Neural cell (in vitro differentiated cells): ENCODE results near the gene MYO9B. TPM values are rescaled to one million over a fixed set of nuclear protein-coding genes. Genes with fewer than 3 reads are reported as not detected.

ENCODE experiments used
- H2AFZ ChIP-seq: fragments of 200-600, 300-800 bp; sonication (generic), shearing (Covaris generic); 2 replicates; pipeline ENCODE4 v1.6.0; 2014; ENCODE audit warnings: low read depth, mild to moderate bottlenecking, antibody characterized with exemption, low read length, moderate library complexity
- H3F3A ChIP-seq: fragments of 200-600 bp; shearing (Covaris generic); 2 replicates; pipeline ENCODE4 v1.6.1; 2016; ENCODE audit warnings: mild to moderate bottlenecking, moderate library complexity, mixed read lengths, antibody characterized with exemption, low read length; ENCODE audit not compliant: insufficient read depth, poor library complexity, severe bottlenecking
- H3K27ac ChIP-seq: fragments of 200-600, 300-800 bp; sonication (generic), shearing (Covaris generic); 2 replicates; pipeline ENCODE4 v1.5.1; 2014; ENCODE audit warnings: mild to moderate bottlenecking, low read length, moderate library complexity
- H3K27me3 ChIP-seq: fragments of 300-800, 200-600 bp; sonication (generic), shearing (Covaris generic); 2 replicates; pipeline ENCODE4 v1.6.0; 2014; ENCODE audit warnings: mild to moderate bottlenecking, low read depth, low read length, moderate library complexity; ENCODE audit not compliant: insufficient read depth
- H3K36me3 ChIP-seq: fragments of 300-800, 200-600 bp; sonication (generic), shearing (Covaris generic); 2 replicates; pipeline ENCODE4 v1.5.1; 2014; ENCODE audit warnings: mild to moderate bottlenecking, antibody characterized with exemption, low read length, moderate library complexity; ENCODE audit not compliant: insufficient read depth
- H3K4me2 ChIP-seq: fragments of 300-800, 200-600 bp; sonication (generic), shearing (Covaris generic); 2 replicates; pipeline ENCODE4 v1.6.0; 2014; ENCODE audit warnings: mild to moderate bottlenecking, low read length
- H3K4me3 ChIP-seq: fragments of 300-800, 200-600 bp; sonication (generic), shearing (Covaris generic); 2 replicates; pipeline ENCODE4 v1.5.1; 2014; ENCODE audit warnings: mild to moderate bottlenecking, low read length, moderate library complexity
- H3K79me2 ChIP-seq: fragments of 200-600 bp; shearing (Covaris generic); replicated peaks from 2 replicates; pipeline ENCODE4 v1.6.0; 2014; ENCODE audit warnings: mild to moderate bottlenecking, low read length, moderate library complexity; ENCODE audit not compliant: insufficient read depth
- H3K9ac ChIP-seq: fragments of 300-800, 200-600 bp; sonication (generic), shearing (Covaris generic); 2 replicates; pipeline ENCODE4 v1.6.1; 2016; ENCODE audit warnings: mild to moderate bottlenecking, low read length, mixed read lengths
- H3K9me2 ChIP-seq: fragments of 200-600 bp; shearing (Covaris generic); 2 replicates; pipeline ENCODE4 v1.6.1; 2016; ENCODE audit warnings: mild to moderate bottlenecking, low read length, mixed read lengths; ENCODE audit not compliant: insufficient read depth
- H3K9me3 ChIP-seq: fragments of 200-600, 300-800 bp; sonication (generic), shearing (Covaris generic); 2 replicates; pipeline ENCODE4 v1.6.1; 2016; ENCODE audit warnings: mild to moderate bottlenecking, mixed run types, low read length, moderate library complexity, mixed read lengths
- H4K20me1 ChIP-seq: fragments of 200-600 bp; shearing (Covaris generic); 2 replicates; pipeline ENCODE4 v1.6.1; 2016; ENCODE audit warnings: mild to moderate bottlenecking, mixed run types; ENCODE audit not compliant: insufficient read depth
- CTCF ChIP-seq: fragments of 450-650 bp; IDR thresholded peaks from 2 replicates; pipeline ENCODE4 v1.5.1; 2014; ENCODE audit warnings: antibody characterized with exemption, mild to moderate bottlenecking, moderate library complexity; ENCODE audit not compliant: poor library complexity, severe bottlenecking
- EP300 ChIP-seq: fragments of 450-650 bp; conservative IDR thresholded peaks from 2 replicates; pipeline ENCODE4 v1.6.1; 2014; ENCODE audit warnings: antibody characterized with exemption, mild to moderate bottlenecking, moderate library complexity; ENCODE audit not compliant: poor library complexity, severe bottlenecking
- EZH2 ChIP-seq: fragments of 200-600, 300-800 bp; shearing (Covaris generic), sonication (generic); IDR thresholded peaks from 2 replicates; pipeline ENCODE4 v1.6.1; 2014; ENCODE audit warnings: antibody characterized with exemption, low read length, borderline replicate concordance, mild to moderate bottlenecking; ENCODE audit not compliant: insufficient read depth, poor library complexity, severe bottlenecking
- MXI1 ChIP-seq: fragments of 450-650 bp; conservative IDR thresholded peaks from 2 replicates; pipeline ENCODE4 v1.6.1; 2014; ENCODE audit warnings: antibody characterized with exemption, mild to moderate bottlenecking; ENCODE audit not compliant: poor library complexity, severe bottlenecking
- POLR2AphosphoS5 ChIP-seq: IDR thresholded peaks from 2 replicates; pipeline ENCODE4 v1.6.1; 2012
- RAD21 ChIP-seq: fragments of 450-650 bp; conservative IDR thresholded peaks from 2 replicates; pipeline ENCODE4 v1.6.1; 2014; ENCODE audit warnings: antibody characterized with exemption, mild to moderate bottlenecking, moderate library complexity
- REST ChIP-seq: IDR thresholded peaks from 2 replicates; pipeline ENCODE4 v1.6.1; 2012; ENCODE audit warnings: borderline replicate concordance
- SMC3 ChIP-seq: fragments of 450-650 bp; conservative IDR thresholded peaks from 2 replicates; pipeline ENCODE4 v1.6.1; 2014; ENCODE audit warnings: antibody characterized with exemption, mild to moderate bottlenecking, moderate library complexity; ENCODE audit not compliant: poor library complexity
- TAF1 ChIP-seq: IDR thresholded peaks from 2 replicates; pipeline ENCODE4 v1.6.1; 2012; ENCODE audit warnings: low read depth
- polyA plus RNA-seq: library from polyadenylated mRNA; depleted of rRNA; stranded (reverse); fragments of >200 nt; gene quantifications from 2 replicates; pipeline ENCODE4 v1.2.3, GENCODE V29; 2014

The MYO9B gene
- polyA plus RNA-seq, 1 donor from 2014 or later, result 27.2 TPM

- no peak for TF ChIP-seq EZH2
- no peak for TF ChIP-seq SMC3
- no peak for TF ChIP-seq EP300
- TF ChIP-seq TAF1, result no peak
- TF ChIP-seq REST, result no peak
- Histone ChIP-seq H3K27ac (no peak overlapping the region), H3K9me3 (no peaks in the 10 kb centered on the region), H2AFZ (no peak overlapping the region), H3K4me3 (peak overlapping the region; percentile 68), H3K9ac (peak overlapping the region; percentile 65), H3K27me3 (no peaks in the 10 kb centered on the region), H3K9me2 (no peaks in the 10 kb centered on the region), H3K36me3 (no peaks in the 10 kb centered on the region), H3K4me2 (no peak overlapping the region), H3K79me2 (peaks cover 3% of the 10 kb centered on the region), H3F3A (no peaks in the 10 kb centered on the region), H4K20me1 (no peaks in the 10 kb centered on the region)
Observed at GRCh38 chr19:17235971-17236777, 160.6 kb downstream of the MYO9B start.

GRCh38 chr19:17236811-17237543 lies 161.4 kb downstream of the MYO9B start:
- H4K20me1 ChIP-seq, result no peaks in the 10 kb centered on the region
- H3K9ac ChIP-seq, result no peak overlapping the region
- H3F3A ChIP-seq, result no peaks in the 10 kb centered on the region
- no peak overlapping the region for H3K4me2 ChIP-seq
- no peak overlapping the region for H3K4me3 ChIP-seq
- H3K9me2 ChIP-seq, result no peaks in the 10 kb centered on the region
- H3K9me3 ChIP-seq, result no peaks in the 10 kb centered on the region
- H3K27ac ChIP-seq, result no peak overlapping the region
- peaks cover 3% of the 10 kb centered on the region for H3K79me2 ChIP-seq
- TF ChIP-seq RAD21 (no peak), POLR2AphosphoS5 (no peak), EZH2 (no peak)
- H3K36me3 ChIP-seq, result no peaks in the 10 kb centered on the region
- no peaks in the 10 kb centered on the region for H3K27me3 ChIP-seq
- no peak overlapping the region for H2AFZ ChIP-seq

GRCh38 chr19:17237747-17238706 lies 162.4 kb downstream of the MYO9B start:
- Histone ChIP-seq H3K9me3 (no peaks in the 10 kb centered on the region), H3K4me3 (no peak overlapping the region), H3K79me2 (peaks cover 3% of the 10 kb centered on the region), H3K9me2 (no peaks in the 10 kb centered on the region), H3K27ac (no peak overlapping the region), H3K36me3 (no peaks in the 10 kb centered on the region), H2AFZ (no peak overlapping the region), H3F3A (no peaks in the 10 kb centered on the region), H4K20me1 (no peaks in the 10 kb centered on the region), H3K4me2 (no peak overlapping the region), H3K9ac (no peak overlapping the region), H3K27me3 (no peaks in the 10 kb centered on the region)
- no peak for TF ChIP-seq REST
- no peak for TF ChIP-seq MXI1
- TF ChIP-seq CTCF, result no peak
- no peak for TF ChIP-seq EZH2
- TF ChIP-seq TAF1, result no peak
- no peak for TF ChIP-seq EP300
- TF ChIP-seq RAD21, result no peak
- TF ChIP-seq POLR2AphosphoS5, result no peak
- no peak for TF ChIP-seq SMC3
